ENCODE data around the gene SYT10.

The SYT10 gene, protein sequence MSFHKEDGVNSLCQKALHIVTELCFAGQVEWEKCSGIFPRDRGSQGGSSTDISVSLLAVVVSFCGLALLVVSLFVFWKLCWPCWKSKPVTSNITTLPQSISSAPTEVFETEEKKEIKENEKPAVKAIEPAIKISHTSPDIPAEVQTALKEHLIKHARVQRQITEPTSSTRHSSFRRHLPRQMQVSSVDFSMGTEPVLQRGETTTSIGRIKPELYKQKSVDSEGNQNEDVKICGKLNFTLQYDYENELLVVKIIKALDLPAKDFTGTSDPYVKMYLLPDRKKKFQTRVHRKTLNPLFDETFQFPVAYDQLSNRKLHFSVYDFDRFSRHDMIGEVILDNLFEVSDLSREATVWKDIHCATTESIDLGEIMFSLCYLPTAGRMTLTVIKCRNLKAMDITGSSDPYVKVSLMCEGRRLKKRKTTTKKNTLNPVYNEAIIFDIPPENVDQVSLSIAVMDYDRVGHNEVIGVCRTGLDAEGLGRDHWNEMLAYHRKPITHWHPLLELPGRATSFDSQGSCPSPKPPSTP

DNA sequence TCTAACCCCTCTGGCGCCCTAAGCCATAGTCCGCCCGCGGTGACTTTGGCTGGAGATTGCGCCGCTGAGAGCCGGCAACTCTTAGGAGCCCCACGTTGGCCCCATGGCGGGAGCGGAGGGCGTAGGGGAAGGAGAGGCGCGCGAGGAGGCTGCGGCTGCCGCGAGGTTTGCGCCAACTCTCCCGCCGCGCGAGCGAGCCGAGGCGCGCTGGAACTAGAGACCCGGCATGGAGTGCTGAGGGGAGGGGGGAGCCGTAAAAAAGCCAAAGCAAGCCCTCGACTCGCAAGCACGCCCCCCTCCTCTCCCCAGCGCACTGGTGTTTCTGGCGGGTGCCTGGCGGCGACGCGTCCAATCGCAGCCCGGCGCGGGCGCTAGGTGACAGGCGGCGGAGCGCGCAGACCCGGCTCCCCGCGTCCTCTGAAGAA, at the start of gene SYT10:
Gene SYT10, minus strand, starts transcription at position 233 of the 425 bp plus-strand sequence. CDS start 297 bp downstream, outside the sequence.
- TF ChIP-seq, protein P1, sequence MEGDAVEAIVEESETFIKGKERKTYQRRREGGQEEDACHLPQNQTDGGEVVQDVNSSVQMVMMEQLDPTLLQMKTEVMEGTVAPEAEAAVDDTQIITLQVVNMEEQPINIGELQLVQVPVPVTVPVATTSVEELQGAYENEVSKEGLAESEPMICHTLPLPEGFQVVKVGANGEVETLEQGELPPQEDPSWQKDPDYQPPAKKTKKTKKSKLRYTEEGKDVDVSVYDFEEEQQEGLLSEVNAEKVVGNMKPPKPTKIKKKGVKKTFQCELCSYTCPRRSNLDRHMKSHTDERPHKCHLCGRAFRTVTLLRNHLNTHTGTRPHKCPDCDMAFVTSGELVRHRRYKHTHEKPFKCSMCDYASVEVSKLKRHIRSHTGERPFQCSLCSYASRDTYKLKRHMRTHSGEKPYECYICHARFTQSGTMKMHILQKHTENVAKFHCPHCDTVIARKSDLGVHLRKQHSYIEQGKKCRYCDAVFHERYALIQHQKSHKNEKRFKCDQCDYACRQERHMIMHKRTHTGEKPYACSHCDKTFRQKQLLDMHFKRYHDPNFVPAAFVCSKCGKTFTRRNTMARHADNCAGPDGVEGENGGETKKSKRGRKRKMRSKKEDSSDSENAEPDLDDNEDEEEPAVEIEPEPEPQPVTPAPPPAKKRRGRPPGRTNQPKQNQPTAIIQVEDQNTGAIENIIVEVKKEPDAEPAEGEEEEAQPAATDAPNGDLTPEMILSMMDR (IDR thresholded peaks at IDR 0.05; ENCODE audit: insufficient read depth, missing control alignments): no peak
- peak; percentile 18 for DNase-seq (ENCODE audit: insufficient read length, low spot score)
- no peak for FAIRE-seq

DNA sequence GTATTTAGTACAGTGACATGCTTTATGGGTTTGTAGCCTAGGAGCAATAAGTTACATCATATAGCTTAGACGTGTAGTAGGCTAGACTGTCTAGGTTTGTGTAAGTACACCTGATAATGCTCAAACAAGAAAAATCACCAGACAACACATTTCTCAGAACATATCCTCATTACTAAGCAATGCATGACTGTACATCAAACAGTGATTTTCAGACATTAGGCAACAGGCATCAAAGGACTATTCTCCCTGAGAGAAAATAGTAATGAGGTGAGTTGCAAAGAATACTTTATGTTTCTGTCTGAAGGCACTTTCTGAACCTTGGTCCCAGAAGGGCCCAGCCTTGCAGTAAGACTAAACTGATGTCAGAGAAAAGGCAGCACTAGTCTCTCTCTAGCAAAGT, 48.4 kb upstream of the SYT10 start:
- TF ChIP-seq, protein P1 (IDR thresholded peaks at IDR 0.05; ENCODE audit: insufficient read depth, missing control alignments): no peak
- FAIRE-seq (no peak), DNase-seq (ENCODE audit: insufficient read length, low spot score) (no peak)

DNA sequence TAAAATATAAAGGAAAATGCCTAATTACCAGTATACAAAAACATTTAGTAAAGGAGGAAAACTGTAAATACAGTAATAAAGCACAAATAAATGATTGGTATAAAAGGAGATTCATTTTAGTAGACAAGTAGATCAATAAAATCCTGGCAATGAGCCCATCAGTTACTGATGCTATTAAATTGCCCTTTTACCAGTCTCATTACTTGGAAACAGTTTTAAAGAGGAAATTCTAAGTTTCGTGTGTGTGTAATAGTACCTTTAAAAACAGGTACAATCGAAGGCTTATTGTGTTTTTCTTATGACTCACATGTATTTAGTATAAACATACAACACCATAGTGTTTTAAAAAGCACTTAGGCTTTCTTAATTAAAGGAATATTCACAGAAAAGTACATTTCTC, 46.4 kb upstream of the SYT10 start:
- FAIRE-seq (no peak), DNase-seq (ENCODE audit: insufficient read length, low spot score) (no peak)
- TF ChIP-seq, protein P1 (IDR thresholded peaks at IDR 0.05; ENCODE audit: insufficient read depth, missing control alignments): no peak

DNA sequence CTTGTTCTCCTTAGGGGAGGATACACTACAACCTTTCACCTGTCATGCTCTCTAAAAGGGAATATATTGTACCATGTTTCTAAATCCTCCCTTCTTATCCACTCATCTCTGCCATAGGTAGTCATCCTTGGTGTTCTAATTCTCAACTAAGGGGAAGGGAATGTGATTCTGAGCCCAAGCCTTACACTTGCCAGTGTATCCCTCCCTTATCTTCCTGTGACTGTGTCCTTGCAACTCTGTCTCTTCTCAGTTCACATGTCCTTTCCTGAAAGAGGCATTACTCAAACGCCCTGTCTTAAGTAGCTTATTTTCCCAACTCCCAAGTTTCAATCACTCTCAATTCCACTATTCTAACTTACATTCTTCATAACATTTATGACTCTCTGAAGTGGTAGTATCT, 44.5 kb upstream of the SYT10 start:
- TF ChIP-seq, protein P1 (IDR thresholded peaks at IDR 0.05; ENCODE audit: insufficient read depth, missing control alignments): no peak
- FAIRE-seq: no peak
- DNase-seq (ENCODE audit: insufficient read length, low spot score): no peak

DNA sequence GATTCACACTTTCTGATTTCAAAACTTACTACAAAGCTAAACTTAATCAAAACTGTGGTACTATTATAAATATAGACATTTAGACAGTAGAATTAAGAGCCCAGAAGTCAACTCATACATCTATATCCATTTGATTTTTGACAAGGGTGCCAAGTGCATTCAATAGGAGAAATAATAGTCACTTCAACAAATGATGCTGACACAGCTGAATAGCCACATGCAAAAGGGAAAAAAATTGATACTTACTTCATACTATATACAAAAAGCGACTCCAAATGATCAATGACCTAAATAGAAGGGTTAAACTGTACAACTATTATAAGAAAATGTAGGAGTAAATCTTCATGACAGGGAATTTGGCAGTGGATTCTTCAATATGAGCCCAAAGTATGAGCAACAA, 40.7 kb upstream of the SYT10 start:
- TF ChIP-seq, protein P1 (IDR thresholded peaks at IDR 0.05; ENCODE audit: insufficient read depth, missing control alignments): no peak
- FAIRE-seq: no peak
- DNase-seq (ENCODE audit: insufficient read length, low spot score): no peak

DNA sequence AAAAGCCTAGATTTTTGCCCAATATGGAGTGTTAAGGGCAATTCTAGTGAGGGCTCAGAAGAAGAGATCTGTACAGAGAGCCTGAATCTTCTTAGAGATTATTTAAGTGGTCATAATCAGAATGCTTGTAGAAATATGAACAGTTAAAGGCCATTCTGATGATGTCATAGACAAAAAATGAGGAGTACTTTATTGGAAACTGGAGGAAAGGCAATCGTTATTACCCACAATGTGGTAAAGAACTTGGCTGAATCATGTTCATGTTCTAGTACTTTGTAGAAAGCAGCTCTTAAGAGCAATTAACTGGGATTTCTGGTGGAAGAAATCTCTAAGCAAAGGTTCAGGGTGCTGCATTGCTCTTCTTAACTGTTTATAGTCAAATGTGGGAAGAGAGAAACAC, 36.4 kb upstream of the SYT10 start:
- TF ChIP-seq, protein P1 (IDR thresholded peaks at IDR 0.05; ENCODE audit: insufficient read depth, missing control alignments): no peak
- FAIRE-seq: no peak
- DNase-seq (ENCODE audit: insufficient read length, low spot score): no peak

DNA sequence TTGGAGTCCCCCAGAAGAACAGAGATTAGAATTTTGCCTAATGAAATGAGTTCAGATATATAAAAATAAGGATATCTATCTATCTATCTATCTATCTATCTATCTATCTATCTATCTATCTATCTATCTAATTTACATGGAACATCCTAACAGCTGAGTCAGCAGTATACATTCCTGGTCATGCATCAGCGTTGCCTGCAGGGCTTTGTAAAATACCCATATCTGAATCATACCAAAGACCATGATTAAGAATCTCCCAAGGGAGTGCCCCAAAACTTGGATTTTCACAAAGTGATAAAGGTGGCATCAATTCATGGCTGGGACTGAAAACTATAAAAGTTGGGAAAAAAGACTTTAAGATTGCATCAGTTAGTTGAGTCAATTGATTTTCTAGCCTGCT, 32.7 kb upstream of the SYT10 start:
- TF ChIP-seq, protein P1 (IDR thresholded peaks at IDR 0.05; ENCODE audit: insufficient read depth, missing control alignments): no peak
- no peak for FAIRE-seq
- DNase-seq (ENCODE audit: insufficient read length, low spot score): no peak
